Measurements from ENCODE around the gene ARHGAP44.

GRCh38 chr17:13030459-13031300 is 241.4 kb downstream of the ARHGAP44 start:
- TF ChIP-seq, protein P1, sequence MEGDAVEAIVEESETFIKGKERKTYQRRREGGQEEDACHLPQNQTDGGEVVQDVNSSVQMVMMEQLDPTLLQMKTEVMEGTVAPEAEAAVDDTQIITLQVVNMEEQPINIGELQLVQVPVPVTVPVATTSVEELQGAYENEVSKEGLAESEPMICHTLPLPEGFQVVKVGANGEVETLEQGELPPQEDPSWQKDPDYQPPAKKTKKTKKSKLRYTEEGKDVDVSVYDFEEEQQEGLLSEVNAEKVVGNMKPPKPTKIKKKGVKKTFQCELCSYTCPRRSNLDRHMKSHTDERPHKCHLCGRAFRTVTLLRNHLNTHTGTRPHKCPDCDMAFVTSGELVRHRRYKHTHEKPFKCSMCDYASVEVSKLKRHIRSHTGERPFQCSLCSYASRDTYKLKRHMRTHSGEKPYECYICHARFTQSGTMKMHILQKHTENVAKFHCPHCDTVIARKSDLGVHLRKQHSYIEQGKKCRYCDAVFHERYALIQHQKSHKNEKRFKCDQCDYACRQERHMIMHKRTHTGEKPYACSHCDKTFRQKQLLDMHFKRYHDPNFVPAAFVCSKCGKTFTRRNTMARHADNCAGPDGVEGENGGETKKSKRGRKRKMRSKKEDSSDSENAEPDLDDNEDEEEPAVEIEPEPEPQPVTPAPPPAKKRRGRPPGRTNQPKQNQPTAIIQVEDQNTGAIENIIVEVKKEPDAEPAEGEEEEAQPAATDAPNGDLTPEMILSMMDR (tag by site-specific recombination; IDR thresholded peaks at IDR 0.05): no peak; the same call in 1 of the 2 replicates
- TF ChIP-seq PRDM10 (tag by site-specific recombination; IDR thresholded peaks at IDR 0.05): no peak
- TF ChIP-seq YY1 (tag by site-specific recombination; IDR thresholded peaks at IDR 0.05): no peak
- no peak for TF ChIP-seq ZNF585B (tag by site-specific recombination; IDR thresholded peaks at IDR 0.05)
- TF ChIP-seq, protein P2, sequence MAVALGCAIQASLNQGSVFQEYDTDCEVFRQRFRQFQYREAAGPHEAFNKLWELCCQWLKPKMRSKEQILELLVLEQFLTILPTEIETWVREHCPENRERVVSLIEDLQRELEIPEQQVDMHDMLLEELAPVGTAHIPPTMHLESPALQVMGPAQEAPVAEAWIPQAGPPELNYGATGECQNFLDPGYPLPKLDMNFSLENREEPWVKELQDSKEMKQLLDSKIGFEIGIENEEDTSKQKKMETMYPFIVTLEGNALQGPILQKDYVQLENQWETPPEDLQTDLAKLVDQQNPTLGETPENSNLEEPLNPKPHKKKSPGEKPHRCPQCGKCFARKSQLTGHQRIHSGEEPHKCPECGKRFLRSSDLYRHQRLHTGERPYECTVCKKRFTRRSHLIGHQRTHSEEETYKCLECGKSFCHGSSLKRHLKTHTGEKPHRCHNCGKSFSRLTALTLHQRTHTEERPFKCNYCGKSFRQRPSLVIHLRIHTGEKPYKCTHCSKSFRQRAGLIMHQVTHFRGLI (tag by site-specific recombination; IDR thresholded peaks at IDR 0.05): no peak
- TF ChIP-seq, protein P3, sequence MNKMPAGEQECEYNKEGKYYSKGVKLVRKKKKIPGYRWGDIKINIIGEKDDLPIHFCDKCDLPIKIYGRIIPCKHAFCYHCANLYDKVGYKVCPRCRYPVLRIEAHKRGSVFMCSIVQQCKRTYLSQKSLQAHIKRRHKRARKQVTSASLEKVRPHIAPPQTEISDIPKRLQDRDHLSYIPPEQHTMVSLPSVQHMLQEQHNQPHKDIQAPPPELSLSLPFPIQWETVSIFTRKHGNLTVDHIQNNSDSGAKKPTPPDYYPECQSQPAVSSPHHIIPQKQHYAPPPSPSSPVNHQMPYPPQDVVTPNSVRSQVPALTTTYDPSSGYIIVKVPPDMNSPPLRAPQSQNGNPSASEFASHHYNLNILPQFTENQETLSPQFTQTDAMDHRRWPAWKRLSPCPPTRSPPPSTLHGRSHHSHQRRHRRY (tag by site-specific recombination; IDR thresholded peaks at IDR 0.05): no peak
- TF ChIP-seq ZNF558 (tag by site-specific recombination; IDR thresholded peaks at IDR 0.05): no peak
- no peak for TF ChIP-seq ZNF596 (tag by site-specific recombination; IDR thresholded peaks at IDR 0.05)

Data from HEK293 (cell line).